GM19463 (cell line): Measurements from ENCODE around the gene ABCA4.
A peak's percentile ranks its signal among the peaks of the same experiment; 100 is the strongest.

ENCODE experiments used
- ATAC-seq: cut with Tn5 transposase; IDR thresholded peaks from one replicate; pipeline ENCODE4 v1.9.1; 2021; ENCODE audit warnings: mild to moderate bottlenecking, moderate library complexity; ENCODE audit not compliant: unreplicated experiment

ABCA4 gene

GRCh38 chr1:94084547-94084946 lies 36.4 kb downstream of the ABCA4 start:
- ATAC-seq, result no peak

GRCh38 chr1:94084085-94084484 lies 36.9 kb downstream of the ABCA4 start:
- ATAC-seq, result no peak

DNA sequence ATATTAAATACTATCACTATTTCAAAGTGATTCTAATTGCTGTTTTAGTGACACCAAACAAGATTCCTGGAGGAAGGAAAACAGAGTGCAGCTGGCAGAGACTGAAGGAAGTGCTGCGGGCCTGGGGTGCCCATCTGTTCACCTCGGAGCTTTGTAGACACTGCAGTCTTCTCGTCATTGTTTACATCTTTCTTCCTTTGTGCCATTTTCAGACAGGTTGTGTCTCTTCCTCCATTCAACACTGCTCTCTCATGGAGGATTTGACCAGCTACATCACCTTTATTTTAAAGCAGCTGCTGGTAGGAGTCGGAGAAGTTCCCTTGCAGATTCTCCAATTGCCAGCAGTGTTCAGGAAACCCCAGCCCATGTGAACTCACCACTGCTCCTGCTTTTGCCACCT lies 37.3 kb downstream of the ABCA4 start:
- ATAC-seq, result no peak

DNA sequence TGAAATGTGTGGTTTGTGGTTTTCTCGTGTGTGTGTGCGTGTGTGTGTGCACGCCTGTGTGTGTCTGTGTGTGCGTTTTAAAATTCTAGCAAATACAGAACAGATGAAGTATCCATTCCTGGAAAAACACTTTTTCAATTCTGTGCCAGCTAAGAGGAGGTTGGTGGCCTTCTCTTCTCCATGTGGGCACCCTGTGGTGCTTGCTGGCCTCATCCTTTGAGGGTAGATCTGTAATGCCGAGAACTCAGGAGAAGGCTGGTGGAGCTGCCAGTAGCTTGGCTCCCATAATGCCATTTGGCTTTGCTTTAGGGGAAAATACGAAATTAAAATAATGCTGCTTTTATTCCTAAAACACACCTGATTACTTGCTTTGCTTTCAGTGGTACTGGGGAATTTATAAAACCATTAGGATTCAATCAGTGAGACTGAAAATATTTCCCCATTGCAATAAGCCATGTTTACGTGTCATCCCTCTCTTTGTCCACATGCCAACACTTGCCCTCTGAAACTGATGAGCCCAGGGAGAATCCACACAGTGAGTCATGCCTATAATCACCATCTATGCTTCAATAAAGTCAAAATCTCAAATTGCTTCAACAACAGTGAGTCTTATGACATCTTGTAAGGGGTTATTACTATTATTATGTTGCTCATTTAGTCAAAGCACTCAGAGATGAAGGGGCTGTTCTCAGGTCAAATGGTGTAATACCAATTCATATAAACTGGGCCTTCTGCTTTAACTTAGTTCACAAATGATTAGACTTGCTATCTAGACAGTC lies 39.2 kb downstream of the ABCA4 start:
- no peak for ATAC-seq

DNA sequence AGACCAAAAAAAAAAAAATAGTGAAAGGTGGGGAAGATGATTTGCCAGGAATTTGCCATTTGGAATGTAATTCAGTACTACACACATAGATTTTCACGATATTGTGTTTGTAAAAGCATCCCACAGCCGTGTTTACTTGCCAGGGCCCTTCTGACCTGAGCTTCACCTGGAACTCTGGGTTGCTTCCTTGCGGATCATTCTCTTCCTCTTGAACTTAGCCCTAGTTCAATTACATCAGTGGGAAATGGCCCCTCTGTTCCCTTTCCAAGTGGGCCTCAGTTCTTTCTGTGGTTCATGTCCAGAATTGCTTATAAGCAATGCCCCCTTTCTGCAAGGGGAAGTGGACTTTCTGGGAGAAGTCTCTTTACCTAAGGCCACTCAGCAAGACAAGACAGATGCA lies 41.0 kb downstream of the ABCA4 start:
- ATAC-seq, result no peak

GRCh38 chr1:94079080-94079940 lies 41.6 kb downstream of the ABCA4 start:
- ATAC-seq, result no peak

DNA sequence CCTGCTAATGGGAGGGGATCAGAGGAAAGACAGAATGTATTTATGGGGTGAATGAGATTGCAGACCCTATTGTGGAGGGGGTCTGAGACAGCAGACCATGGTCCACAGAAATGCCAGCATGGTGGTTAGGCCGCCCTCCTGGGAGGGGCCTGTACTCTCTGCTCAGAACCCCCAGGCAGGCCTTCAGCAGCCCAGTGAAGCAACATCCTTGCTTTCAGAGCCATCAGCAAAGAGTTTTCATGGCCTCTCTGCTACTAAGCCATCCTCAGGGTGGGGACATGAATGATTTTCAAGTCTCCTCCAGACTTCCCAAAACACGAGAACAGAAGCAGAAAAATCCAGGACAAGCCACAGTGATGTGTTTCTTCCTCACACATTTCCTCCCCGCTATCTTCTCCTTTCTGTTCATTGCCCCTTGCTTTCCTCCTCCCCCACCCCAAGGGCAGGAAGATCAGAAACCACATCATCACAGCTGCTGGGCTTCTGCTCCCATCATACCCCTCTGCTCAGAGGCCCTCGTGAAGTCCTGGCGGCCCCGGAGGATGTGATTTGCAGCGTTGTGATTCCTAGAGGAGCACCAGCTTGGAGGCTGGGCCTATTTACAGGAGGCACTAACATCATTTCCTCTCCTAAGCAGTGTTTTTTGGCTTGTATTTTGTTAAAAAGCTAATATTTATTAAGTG lies 48.0 kb downstream of the ABCA4 start:
- no peak for ATAC-seq

DNA sequence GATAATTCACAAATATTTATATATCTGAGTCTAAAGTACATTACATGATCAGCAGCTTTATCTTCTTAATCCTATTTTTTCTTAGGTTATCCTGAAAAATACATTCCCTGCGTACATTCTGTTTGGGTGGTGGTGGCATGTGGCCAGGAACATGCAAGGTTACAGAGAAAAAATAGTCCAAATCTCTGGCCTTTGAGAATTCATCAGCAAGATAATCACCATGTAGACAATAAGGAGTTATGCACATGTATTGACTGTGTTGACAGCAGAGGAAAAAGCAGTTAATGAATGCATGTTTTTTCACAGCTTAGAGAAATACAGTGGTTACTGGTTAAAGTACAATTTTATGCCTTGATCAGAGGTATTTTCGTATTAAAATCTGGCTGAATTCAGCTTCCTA lies 49.0 kb downstream of the ABCA4 start:
- ATAC-seq, result no peak

DNA sequence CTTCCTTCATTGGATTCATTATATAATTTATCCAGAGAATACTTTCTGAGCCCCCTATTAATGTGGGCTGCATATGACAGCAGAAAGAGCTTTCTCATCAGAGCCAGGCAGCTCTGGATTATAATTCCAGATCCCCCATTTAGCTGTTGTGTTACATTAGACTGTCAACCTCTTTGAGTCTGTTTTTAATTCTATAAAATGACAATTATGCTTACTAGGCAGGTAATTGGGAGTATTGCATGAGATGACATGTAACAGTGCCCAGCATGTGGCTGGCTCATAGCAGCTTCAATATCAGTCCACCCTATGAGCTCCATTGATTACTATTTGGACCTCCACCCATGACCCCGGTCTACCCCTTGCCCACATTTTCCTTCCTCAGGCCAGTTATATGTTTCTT lies 49.6 kb downstream of the ABCA4 start:
- no peak for ATAC-seq

- ATAC-seq, result no peak
These were observed 50.1 kb downstream of the ABCA4 start for GRCh38 chr1:94070865-94071264.

DNA sequence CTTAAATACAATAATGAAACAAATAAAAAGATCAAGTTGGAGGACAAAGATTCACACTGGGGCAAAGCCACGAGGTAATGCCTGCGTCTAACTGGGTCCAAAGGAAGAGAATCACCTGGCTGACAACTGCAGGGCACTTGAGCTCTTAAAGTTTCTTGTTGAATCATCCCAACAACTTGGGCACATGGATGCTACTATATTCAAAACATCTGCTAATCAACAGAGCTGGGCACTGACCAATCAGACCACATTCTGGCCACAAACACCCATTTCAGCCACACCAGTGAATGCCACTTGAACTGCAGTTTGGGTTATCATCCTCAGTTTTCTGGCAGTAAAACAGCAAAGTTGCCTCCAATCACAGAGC lies 51.0 kb downstream of the ABCA4 start:
- no peak for ATAC-seq

DNA sequence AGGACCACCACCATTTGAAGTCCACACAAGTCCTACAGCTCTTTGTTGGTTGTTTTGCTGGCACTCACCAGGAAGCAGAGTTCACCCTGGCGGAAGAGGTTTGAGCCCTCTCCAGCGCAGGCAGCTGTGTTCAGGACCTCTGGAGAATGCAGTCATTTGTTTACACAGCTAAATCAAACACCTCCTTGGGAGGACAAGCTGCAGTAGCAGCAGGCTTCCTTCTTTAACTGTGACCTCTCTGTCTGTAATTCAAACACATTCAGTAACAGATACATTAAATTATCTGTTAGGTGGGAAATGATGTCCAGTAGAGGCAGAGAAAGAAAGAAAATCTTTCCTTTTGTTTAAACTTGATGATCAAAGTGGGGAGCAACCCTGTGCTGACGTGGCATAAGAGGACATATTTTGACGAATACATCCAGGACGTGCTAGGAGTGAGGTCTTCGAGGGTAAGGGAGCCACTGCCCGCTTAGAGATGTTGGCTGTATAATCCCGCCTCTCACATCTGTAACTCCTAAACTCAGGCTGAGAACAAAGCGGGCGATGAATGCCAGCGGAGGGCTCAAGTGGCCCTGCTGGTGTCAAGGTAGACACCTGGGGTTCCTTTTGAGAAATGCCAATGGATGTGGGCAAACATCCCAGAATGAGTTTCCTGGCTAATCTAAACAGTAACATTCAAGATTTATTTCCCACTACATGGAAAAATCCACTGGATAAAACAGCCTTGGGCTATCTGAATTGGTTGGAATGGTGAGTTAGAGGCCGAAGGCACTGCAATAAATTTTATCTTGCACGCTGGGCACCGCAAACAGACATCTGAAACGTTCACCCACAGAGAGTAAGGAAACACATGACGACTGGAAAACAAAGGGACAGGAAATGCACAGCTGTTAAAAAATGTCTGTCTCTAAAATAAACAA lies 51.7 kb downstream of the ABCA4 start:
- no peak for ATAC-seq

GRCh38 chr1:94068096-94068998 lies 52.6 kb downstream of the ABCA4 start:
- ATAC-seq, result no peak

GRCh38 chr1:94067196-94067595 lies 53.8 kb downstream of the ABCA4 start:
- no peak for ATAC-seq

- ATAC-seq, result no peak
These were observed 57.6 kb downstream of the ABCA4 start for GRCh38 chr1:94063379-94063778.

- ATAC-seq, result peak; percentile 82
These were observed 59.2 kb downstream of the ABCA4 start for GRCh38 chr1:94061513-94062443.

DNA sequence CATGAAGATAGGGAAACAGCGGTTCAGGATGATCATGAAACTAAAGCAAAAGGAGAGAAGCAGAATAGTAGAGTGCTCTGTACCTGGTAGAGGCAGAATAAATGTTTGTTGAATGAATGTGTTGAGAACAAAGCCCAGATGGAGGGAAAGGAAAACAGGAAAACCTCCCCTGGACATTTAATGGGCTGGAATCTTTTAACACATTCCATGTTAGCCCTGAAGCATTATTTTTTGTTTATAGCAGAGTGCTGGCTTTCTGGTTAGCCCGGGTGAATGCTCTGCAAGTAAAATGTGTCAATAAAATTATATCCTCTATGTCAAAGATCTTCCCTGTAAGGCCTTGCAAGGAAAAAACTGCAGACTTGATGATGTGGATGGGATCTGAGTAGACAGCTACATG lies 60.2 kb downstream of the ABCA4 start:
- ATAC-seq, result no peak

DNA sequence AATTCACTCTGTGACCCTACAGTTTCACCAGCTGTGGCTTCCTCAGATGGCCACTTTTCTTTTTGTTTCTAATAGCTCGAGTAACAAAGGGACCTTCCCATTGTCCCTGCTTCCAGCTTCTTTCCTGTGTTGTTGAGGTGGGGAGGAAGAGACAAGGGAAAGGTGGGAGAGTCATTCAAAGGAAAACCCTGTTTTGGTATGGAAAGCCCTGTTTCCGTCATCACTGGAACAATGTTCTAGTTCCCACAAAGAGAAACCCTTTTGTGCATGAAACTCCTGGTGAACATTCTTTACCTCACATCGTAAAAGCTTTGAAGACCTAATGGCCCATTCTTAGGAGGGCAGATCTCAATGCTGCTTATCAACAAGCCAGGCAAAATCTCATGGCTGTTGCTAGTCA lies 62.2 kb downstream of the ABCA4 start:
- no peak for ATAC-seq

DNA sequence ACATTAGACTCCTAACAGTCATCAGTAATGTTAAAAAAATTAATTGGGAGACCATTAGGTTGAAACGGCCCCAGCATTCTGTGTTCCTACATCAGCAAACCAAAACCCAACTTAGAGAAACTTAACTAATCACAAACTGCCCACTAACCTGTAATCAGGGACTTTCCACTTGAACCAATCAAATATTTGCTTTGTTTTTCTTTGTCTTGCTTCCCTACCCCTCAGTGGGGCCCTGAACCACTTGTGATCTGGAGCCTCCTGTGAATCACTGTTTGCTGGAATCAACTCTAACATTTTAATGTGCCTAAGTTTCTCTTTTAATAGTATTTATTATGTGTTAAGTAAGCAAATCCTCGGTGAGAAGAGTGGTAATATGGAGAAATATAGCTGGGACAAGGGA lies 64.0 kb downstream of the ABCA4 start:
- ATAC-seq, result no peak
